Activated naive CD8-positive, alpha-beta T cell treated with anti-CD3 and anti-CD28 coated beads, Interleukin-2, amount 50 U/mL, for 24 hours (primary cell): Measurements from ENCODE around the gene SLC10A1.
"Not testable (repeated sequence)": the region's sequence is repeated elsewhere in the genome, so short reads cannot be mapped to it uniquely, and the experiment has no call there.

ENCODE experiments used
- ATAC-seq: fragments of 150-1000 bp; cut with Tn5 transposase; one replicate; pipeline ENCODE4 v1.10.0; 2021
- DNase-seq: peaks from one replicate; pipeline ENCODE4 v3.0.0; 2021
- H3K27ac Mint-ChIP-seq: one replicate; pipeline ENCODE4 v1.8.0; 2021; ENCODE audit warnings: mild to moderate bottlenecking, mixed read lengths
- H3K27me3 Mint-ChIP-seq: one replicate; pipeline ENCODE4 v1.8.0; 2021; ENCODE audit warnings: mixed read lengths
- H3K36me3 Mint-ChIP-seq: one replicate; pipeline ENCODE4 v1.8.0; 2021; ENCODE audit warnings: low read depth, mixed read lengths
- H3K4me1 Mint-ChIP-seq: one replicate; pipeline ENCODE4 v1.8.0; 2021; ENCODE audit warnings: mixed read lengths
- H3K4me3 Mint-ChIP-seq: one replicate; pipeline ENCODE4 v1.8.0; 2021; ENCODE audit warnings: mild to moderate bottlenecking, moderate library complexity, mixed read lengths
- H3K9me3 Mint-ChIP-seq: one replicate; pipeline ENCODE4 v1.8.0; 2021; ENCODE audit warnings: mixed read lengths

SLC10A1 gene

DNA sequence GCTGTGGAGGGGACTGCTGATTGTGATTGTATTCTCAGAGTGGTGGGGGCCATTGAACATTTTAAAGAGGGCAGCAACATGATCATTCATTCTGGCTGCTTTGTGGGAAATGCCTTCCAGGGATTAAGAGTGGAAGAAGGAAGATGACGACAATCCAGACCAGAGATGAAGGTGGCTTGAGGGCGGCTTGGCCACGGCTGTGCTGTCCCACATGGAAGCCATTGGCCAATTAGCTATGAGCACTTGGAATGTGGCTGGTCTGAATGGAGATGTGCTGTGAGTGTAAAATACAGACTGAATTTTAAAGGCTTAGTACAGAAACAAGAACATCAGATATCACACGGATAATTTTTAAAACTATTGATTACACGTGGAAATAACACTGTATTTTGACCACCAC, 19.2 kb upstream of the SLC10A1 start:
- Mint-ChIP-seq H3K4me3 (no peak overlapping the region), H3K27ac (no peak overlapping the region), H3K4me1 (peaks cover 1% of the 10 kb centered on the region), H3K9me3 (no peaks in the 10 kb centered on the region), H3K36me3 (no peaks in the 10 kb centered on the region), H3K27me3 (peaks cover 2% of the 10 kb centered on the region)
- no peak for ATAC-seq
- DNase-seq = no peak

GRCh38 chr14:69815556-69815955, 18.5 kb upstream of the SLC10A1 start:
- Mint-ChIP-seq H3K27ac (no peak overlapping the region), H3K36me3 (no peaks in the 10 kb centered on the region)

DNA sequence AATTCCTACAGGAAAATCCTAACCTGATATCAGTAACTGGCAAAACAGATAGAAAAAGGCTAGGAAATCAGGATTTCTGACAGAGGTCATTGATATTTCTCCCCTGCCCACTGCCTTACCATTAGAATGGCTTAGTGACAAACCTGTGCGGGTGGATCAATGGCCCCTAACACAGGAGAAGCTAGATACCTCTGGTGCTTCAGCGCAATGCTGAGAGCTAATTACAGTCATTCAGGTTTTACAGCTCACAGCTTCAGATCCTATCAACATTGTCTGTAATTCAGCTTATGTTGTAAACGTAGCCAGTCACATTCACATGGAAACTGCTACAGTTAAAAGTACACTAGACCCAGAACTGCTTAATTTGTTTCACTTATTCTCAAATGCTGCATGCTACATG, 17.4 kb upstream of the SLC10A1 start:
- Mint-ChIP-seq H3K27ac (no peak overlapping the region), H3K27me3 (peaks cover 3% of the 10 kb centered on the region), H3K4me1 (peaks cover 1% of the 10 kb centered on the region), H3K4me3 (no peak overlapping the region), H3K9me3 (no peaks in the 10 kb centered on the region), H3K36me3 (no peaks in the 10 kb centered on the region)
- DNase-seq = no peak
- no peak for ATAC-seq

More at GRCh38 chr14:69815556-69815955, 18.5 kb upstream of the SLC10A1 start:
- H3K4me3 Mint-ChIP-seq = no peak overlapping the region
- ATAC-seq (no peak), DNase-seq (no peak)
- H3K4me1 Mint-ChIP-seq = peaks cover 1% of the 10 kb centered on the region
- H3K9me3 Mint-ChIP-seq = no peaks in the 10 kb centered on the region
- H3K27me3 Mint-ChIP-seq = peaks cover 3% of the 10 kb centered on the region

- DNase-seq, H3K27me3 Mint-ChIP-seq, H3K4me3 Mint-ChIP-seq, ATAC-seq, H3K4me1 Mint-ChIP-seq, H3K27ac Mint-ChIP-seq, H3K9me3 Mint-ChIP-seq, H3K36me3 Mint-ChIP-seq: not testable (repeated sequence)
Measured at GRCh38 chr14:69813346-69813745, 16.3 kb upstream of the SLC10A1 start.

GRCh38 chr14:69812711-69813110, 15.7 kb upstream of the SLC10A1 start:
- no peaks in the 10 kb centered on the region for H3K9me3 Mint-ChIP-seq
- no peak for DNase-seq
- H3K27ac Mint-ChIP-seq = no peak overlapping the region
- peaks cover 2% of the 10 kb centered on the region for H3K27me3 Mint-ChIP-seq
- no peaks in the 10 kb centered on the region for H3K36me3 Mint-ChIP-seq
- ATAC-seq = no peak
- H3K4me1 Mint-ChIP-seq = no peaks in the 10 kb centered on the region
- no peak overlapping the region for H3K4me3 Mint-ChIP-seq

GRCh38 chr14:69811868-69812252, 14.8 kb upstream of the SLC10A1 start:
- Mint-ChIP-seq H3K36me3 (no peaks in the 10 kb centered on the region), H3K27me3 (peaks cover 2% of the 10 kb centered on the region), H3K27ac (no peak overlapping the region), H3K9me3 (no peaks in the 10 kb centered on the region), H3K4me1 (no peaks in the 10 kb centered on the region), H3K4me3 (no peak overlapping the region)
- no peak for DNase-seq
- no peak for ATAC-seq

DNA sequence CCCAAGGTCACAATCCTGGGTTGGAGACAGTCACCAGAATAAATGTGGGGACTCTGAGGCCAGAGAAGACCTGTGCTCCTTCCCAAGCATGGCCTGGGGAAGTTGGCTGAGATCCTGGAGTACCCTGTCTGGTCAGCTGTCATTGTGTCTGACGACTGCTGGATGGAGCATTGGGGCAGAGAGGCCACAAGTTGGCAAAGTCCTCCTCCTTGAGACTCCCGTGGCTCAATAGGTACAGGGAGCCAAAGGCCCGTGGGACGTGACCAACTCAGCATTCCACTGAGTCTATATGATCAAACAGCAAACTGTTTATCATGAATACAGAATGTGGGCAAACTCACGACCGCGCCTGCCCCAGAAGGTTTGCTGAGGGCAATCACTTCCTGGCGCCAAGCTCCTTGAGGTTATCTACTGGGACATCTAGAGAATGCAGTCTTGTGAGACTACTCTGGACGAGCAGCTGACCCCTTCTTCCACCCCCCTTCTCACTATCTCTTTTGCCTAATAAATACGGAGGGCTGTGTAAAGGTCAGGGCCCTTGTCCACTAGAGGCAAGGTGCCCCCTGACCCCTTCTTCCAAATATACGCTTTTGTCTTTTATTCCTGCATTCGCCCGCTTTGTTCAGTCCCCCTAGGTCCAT, 14.3 kb upstream of the SLC10A1 start:
- no peaks in the 10 kb centered on the region for H3K36me3 Mint-ChIP-seq
- H3K27me3 Mint-ChIP-seq = peaks cover 2% of the 10 kb centered on the region
- no peak for ATAC-seq
- H3K4me1 Mint-ChIP-seq = no peaks in the 10 kb centered on the region
- no peak overlapping the region for H3K4me3 Mint-ChIP-seq
- H3K9me3 Mint-ChIP-seq = no peaks in the 10 kb centered on the region
- no peak overlapping the region for H3K27ac Mint-ChIP-seq
- DNase-seq = no peak

DNA sequence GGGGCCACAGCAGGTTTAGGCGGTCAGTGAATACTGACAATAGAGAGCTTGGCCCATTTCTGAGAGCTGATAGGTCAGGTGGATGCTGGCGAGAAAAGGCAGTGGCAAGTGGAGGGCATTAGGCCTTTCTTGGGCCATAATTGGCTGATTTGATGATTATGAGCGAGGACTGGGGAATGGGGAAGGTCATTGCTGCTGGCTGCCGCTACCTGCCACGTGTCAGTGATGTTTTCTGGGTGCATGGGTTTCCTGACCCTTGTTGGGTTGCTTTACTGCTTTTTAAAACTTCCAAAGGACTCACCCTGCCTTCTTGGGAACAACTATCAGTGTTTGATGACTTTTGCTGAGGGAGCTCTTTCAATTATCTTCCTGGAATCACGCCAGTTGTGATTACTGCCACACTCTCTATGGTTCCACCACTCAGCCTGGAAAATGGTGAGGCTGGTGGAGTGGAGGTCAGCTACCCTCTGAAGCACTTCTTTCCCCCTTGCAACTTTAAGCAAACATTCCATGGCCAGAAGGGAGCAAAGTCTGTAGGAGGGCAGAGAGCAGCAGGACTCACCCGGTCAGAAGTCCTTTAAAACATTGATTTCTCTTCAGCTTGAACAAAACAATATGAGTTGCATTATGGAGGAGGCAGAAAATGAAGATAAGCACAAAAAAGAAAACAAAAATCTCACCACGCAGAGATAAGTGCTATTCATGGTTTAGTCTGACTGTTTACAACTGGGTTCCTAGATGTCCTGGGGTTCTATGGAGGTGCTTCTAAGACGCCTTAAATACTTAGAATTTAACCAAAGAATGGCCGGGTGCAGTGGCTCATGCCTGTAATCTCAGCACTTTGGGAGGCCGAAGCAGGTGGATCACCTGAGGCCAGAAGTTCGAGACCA, 12.1 kb upstream of the SLC10A1 start:
- no peaks in the 10 kb centered on the region for H3K36me3 Mint-ChIP-seq
- no peaks in the 10 kb centered on the region for H3K4me1 Mint-ChIP-seq
- no peak overlapping the region for H3K4me3 Mint-ChIP-seq
- no peak for ATAC-seq
- no peaks in the 10 kb centered on the region for H3K9me3 Mint-ChIP-seq
- no peak overlapping the region for H3K27ac Mint-ChIP-seq
- peaks cover 2% of the 10 kb centered on the region for H3K27me3 Mint-ChIP-seq
- DNase-seq = no peak

DNA sequence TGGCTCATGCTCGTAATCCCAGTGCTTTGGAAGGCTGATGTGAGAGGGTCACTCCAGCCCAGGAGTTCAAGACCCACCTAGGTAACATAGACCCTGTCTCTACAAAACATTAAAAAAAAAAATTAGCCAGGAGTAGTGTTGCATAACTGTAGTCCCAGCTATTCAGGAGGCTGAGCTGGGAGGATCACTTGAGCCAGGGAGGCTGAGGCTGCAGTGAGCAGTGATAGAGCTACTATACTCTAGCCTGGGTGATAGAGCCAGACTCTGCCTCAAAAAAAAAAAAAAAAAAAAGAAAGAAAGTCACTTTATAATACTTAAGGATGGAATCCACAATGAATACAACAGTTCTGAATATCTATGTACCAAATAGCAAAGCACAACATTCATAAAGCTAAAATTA, 10.2 kb upstream of the SLC10A1 start:
- H3K4me1 Mint-ChIP-seq = no peaks in the 10 kb centered on the region
- ATAC-seq = no peak
- no peaks in the 10 kb centered on the region for H3K9me3 Mint-ChIP-seq
- H3K36me3 Mint-ChIP-seq = no peaks in the 10 kb centered on the region
- no peak overlapping the region for H3K27ac Mint-ChIP-seq
- H3K27me3 Mint-ChIP-seq = peaks cover 4% of the 10 kb centered on the region
- no peak overlapping the region for H3K4me3 Mint-ChIP-seq
- no peak for DNase-seq

- ATAC-seq (no peak), DNase-seq (no peak)
- Mint-ChIP-seq H3K27ac (no peak overlapping the region), H3K27me3 (peaks cover 2% of the 10 kb centered on the region), H3K36me3 (no peaks in the 10 kb centered on the region), H3K4me3 (no peak overlapping the region), H3K9me3 (no peaks in the 10 kb centered on the region), H3K4me1 (no peaks in the 10 kb centered on the region)
Measured at GRCh38 chr14:69804902-69805301, 7.9 kb upstream of the SLC10A1 start.

DNA sequence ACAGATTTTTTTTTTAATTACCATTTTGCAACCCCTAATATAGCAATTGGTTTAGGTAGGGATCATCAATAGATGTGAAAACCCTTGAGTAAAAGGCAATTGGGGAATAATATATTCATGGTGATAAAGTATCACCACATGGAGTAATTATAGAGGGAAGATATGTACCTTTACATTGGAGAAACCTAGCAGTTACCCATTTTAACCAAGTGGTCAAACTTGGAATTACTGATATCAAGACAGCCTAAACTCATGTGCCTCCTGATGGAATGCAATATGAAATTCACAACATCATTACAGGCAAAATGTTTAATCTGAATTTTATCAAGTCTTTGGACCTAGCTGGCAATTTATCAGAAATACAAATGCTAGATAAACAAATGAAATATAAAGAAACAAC, 6.7 kb upstream of the SLC10A1 start:
- H3K36me3 Mint-ChIP-seq = no peaks in the 10 kb centered on the region
- no peak for DNase-seq
- peaks cover 5% of the 10 kb centered on the region for H3K27me3 Mint-ChIP-seq
- no peaks in the 10 kb centered on the region for H3K9me3 Mint-ChIP-seq
- H3K4me1 Mint-ChIP-seq = no peaks in the 10 kb centered on the region
- H3K27ac Mint-ChIP-seq = no peak overlapping the region
- no peak overlapping the region for H3K4me3 Mint-ChIP-seq
- ATAC-seq = no peak

DNA sequence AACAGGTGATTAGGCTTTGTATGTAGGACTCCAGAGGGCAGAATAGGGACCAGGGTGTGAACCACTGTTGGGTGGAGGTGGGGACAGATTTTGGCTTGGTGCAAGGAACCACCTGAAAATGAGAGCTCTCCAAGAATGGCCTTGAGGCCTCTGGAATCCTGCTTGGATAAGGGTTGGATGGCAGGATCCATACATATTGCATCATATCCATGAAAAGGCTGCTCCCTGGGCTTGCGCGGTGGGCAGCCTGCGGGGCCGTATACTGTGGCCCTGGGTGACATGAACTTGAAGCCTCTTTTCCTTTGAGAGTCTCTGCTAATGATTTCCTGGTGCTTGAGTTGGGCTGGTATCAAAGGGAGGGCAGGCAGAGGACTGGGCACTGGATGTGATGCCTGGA, 1.3 kb upstream of the SLC10A1 start:
- H3K9me3 Mint-ChIP-seq = no peaks in the 10 kb centered on the region
- H3K27me3 Mint-ChIP-seq = peaks cover 4% of the 10 kb centered on the region
- H3K4me1 Mint-ChIP-seq = no peaks in the 10 kb centered on the region
- H3K27ac Mint-ChIP-seq = no peak overlapping the region
- no peak for ATAC-seq
- DNase-seq = no peak
- no peak overlapping the region for H3K4me3 Mint-ChIP-seq
- no peaks in the 10 kb centered on the region for H3K36me3 Mint-ChIP-seq

DNA sequence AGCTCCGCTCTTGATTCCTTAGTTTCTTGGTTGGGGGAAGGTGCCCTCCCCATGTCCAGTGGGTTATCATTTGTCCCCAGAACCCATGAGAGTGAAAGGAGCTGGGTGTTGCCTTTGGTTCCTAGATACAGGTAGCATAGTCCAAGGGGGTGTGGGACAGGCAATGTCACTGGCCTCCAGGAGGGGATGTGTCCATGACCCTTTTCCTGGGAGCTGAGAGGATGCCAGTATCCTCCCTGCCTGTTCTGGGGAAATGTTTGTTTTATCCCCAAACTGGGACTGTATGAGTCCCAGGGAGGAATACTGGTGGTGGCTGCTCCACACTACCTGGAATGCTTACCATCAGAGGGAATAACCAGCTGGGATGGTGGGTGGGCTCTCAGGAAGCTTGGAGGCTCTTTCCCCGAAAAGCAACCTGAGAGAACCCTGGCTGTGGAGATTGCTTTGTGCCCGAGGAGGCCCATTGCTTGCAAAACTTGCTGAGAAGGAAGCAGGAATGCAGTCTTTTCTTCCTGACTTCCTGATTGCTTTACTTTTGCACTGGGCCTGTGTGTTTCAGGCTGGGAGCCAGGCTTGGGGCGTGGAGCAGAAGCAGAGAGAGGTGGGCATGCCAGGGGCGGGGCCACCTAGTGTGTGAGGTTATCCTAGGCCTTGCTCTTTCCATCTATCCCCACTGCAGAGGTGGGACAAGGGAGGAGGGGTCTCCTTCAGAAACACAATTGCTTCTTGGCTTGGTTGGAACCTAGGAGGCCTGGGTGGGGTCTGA, 715 bp upstream of the SLC10A1 start:
- H3K9me3 Mint-ChIP-seq = no peaks in the 10 kb centered on the region
- no peak overlapping the region for H3K27ac Mint-ChIP-seq
- no peaks in the 10 kb centered on the region for H3K4me1 Mint-ChIP-seq
- no peaks in the 10 kb centered on the region for H3K36me3 Mint-ChIP-seq
- DNase-seq (no peak), ATAC-seq (no peak)
- peaks cover 2% of the 10 kb centered on the region for H3K27me3 Mint-ChIP-seq
- no peak overlapping the region for H3K4me3 Mint-ChIP-seq

DNA sequence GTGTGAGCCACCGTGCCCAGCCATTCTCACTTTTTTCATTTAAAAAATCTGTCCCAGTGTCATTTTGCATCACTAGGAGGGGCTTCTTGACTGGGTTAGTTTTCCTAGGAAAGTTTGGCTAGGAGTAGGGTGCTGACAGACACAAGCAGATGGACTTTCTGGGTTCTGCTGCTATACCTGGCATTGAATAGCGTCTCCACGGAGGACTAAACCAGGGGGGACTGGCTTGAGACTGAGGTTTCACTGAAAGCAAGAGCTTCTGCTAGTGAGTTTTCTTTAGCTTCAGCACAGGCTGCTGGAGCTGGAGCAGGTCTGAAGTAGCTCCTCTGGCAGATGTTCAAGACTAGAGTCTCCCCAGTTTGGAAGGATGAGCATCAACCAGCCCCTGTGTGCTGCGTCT, 1.4 kb downstream of the SLC10A1 start:
- no peaks in the 10 kb centered on the region for H3K4me1 Mint-ChIP-seq
- ATAC-seq (no peak), DNase-seq (no peak)
- no peaks in the 10 kb centered on the region for H3K9me3 Mint-ChIP-seq
- no peak overlapping the region for H3K4me3 Mint-ChIP-seq
- H3K27me3 Mint-ChIP-seq = peaks cover 2% of the 10 kb centered on the region
- H3K36me3 Mint-ChIP-seq = no peaks in the 10 kb centered on the region
- no peak overlapping the region for H3K27ac Mint-ChIP-seq

DNA sequence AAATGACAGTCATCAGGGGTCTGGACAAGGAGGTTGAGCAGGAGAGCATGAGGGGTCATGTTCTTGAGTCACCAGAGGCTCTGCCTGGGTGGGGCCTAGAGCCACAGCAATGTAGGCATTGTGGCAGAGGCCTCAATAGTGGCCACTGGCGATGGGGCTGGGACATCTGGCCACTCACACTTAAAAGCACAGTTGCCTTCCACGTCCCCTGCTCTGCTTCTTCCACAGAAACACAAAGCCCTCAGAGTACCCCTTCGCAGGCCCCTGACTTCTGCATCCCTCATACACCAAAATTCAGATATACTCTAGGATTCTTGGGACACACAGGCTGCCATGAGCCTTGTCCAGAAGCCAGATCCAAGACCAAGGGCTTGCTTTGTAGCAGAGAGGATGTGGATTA, 2.2 kb downstream of the SLC10A1 start:
- DNase-seq (no peak), ATAC-seq (no peak)
- no peak overlapping the region for H3K4me3 Mint-ChIP-seq
- peaks cover 2% of the 10 kb centered on the region for H3K27me3 Mint-ChIP-seq
- no peaks in the 10 kb centered on the region for H3K9me3 Mint-ChIP-seq
- H3K36me3 Mint-ChIP-seq = no peaks in the 10 kb centered on the region
- no peak overlapping the region for H3K27ac Mint-ChIP-seq
- H3K4me1 Mint-ChIP-seq = no peaks in the 10 kb centered on the region
